Dedifferentiated amniotic fluid mesenchymal stem cell (primary cell): Measurements from ENCODE around the gene NPIPA8.
"Not testable (repeated sequence)": the region's sequence is repeated elsewhere in the genome, so short reads cannot be mapped to it uniquely, and the experiment has no call there.

Experiments used
- DNase-seq: peaks from one replicate; pipeline ENCODE4 v3.0.0-alpha.2; 2016; ENCODE audit errors: extremely low spot score

The NPIPA8 gene

GRCh38 chr16:18336636-18337035 is at the start of gene NPIPA8:
TSS of gene NPIPA8 (minus strand) at chr16:18336736. CDS start at chr16:18332662, 4,074 bp downstream.
- not testable (repeated sequence) for DNase-seq

DNA sequence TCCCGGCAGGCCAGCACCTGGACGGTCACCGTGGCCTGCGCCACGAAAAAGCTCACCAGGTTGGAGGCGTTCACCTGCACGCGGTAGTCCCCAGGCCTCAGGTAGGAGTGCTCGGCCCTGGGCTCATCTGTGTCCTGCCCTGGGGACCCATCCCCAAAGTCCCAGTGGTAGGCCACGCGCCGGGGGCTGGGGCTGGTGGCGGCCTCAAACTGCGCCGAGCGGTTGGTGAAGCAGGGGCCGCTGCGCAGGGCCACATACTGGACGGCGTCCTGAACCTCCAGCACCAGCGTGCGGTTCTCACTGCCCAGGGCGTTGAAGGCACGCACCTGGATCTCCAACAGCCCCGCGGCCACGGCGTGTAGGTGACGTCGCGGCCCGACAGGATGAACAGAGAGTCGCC is 48.7 kb upstream of the NPIPA8 start:
- DNase-seq, result not testable (repeated sequence)

- not testable (repeated sequence) for DNase-seq
Observed at GRCh38 chr16:18384869-18385268, 48.3 kb upstream of the NPIPA8 start.

GRCh38 chr16:18384098-18384636 is 47.6 kb upstream of the NPIPA8 start:
- DNase-seq, result not testable (repeated sequence)

- DNase-seq, result not testable (repeated sequence)
Observed at GRCh38 chr16:18382696-18383095, 46.2 kb upstream of the NPIPA8 start.

DNA sequence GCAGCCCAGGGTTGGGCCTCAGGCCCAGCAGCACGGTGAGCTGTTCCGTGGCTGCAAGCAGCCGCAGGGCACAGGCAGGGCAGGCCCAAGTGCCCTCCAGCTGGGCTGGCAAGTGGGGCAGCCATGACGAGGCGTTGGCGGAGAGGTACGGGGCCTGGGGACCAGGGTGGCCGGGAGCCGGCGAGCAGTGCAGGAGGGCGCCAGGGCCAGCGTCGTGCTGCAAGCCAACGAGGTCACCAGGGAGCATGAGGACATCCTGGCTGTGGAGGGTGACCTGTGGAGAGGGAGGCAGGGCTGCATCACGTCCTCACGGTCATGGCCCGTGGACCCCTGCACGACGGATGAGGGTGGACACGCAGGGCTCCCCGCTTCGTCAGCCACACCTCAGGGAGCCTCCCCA is 11.2 kb upstream of the NPIPA8 start:
- not testable (repeated sequence) for DNase-seq

DNA sequence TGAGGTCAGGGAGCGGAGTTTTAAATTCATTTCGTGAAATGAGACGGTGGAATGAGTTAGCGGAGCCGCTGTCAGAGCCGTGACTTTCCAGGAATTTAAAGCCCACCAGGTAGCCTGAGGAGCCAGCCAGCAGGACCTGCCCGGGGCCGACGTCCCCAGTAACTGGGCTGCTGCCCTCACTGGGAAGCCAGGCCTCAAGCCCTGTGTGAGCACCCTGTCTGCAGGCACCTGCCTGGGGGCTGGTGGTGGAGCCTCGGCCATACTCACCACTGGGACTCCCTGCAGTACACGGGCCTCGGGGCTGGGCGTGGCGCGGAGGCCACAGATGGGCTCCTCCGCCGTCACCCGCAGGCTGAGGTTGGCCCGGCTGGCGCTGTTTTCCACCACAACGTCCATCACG is 10.5 kb upstream of the NPIPA8 start:
- DNase-seq, result not testable (repeated sequence)

GRCh38 chr16:18344634-18345033 is 8.1 kb upstream of the NPIPA8 start:
- DNase-seq, result not testable (repeated sequence)

DNA sequence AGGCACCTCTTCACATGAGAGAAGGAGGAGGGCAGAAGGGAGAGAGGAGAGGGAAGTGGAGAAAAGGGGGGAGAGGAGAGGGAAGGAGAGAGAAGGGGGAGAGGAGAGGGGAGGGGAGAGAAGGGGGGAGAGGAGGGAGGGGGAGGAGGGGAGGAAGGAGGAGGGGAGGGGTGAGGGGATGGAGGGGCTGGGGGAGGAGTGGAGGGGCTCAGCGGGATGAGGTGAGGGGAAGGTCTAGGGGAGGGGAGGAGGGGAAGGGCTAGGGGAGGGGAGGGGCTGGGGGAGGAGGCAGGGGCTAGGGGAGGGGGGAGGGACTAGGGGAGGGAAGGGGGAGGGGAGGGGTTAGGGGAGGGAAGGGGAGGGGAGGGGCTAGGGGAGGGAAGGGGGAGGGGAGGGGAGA is 5.5 kb upstream of the NPIPA8 start:
- DNase-seq, result not testable (repeated sequence)

GRCh38 chr16:18341417-18341960 is 5.0 kb upstream of the NPIPA8 start:
- not testable (repeated sequence) for DNase-seq

GRCh38 chr16:18339210-18339609 is 2.7 kb upstream of the NPIPA8 start:
- not testable (repeated sequence) for DNase-seq

DNA sequence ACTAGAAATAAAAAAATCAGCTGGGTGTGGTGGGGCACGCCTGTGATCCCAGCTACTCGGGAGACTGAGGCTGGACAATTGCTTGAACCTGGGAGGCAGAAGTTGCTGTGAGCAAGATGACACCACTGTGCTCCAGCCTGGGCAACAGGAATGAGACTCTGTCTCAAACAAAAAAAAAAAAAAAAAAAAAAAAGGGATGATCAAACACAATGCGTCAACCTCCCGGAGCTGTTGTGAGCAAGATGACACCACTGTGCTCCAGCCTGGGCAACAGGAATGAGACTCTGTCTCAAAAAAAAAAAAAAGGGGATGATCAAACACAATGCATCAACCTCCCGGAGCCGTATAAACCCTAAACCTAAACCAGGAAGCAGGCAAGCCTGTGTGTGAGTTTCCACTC is 24.7 kb downstream of the NPIPA8 start:
- DNase-seq, result not testable (repeated sequence)

GRCh38 chr16:18309159-18309558 is 27.4 kb downstream of the NPIPA8 start:
- not testable (repeated sequence) for DNase-seq

DNA sequence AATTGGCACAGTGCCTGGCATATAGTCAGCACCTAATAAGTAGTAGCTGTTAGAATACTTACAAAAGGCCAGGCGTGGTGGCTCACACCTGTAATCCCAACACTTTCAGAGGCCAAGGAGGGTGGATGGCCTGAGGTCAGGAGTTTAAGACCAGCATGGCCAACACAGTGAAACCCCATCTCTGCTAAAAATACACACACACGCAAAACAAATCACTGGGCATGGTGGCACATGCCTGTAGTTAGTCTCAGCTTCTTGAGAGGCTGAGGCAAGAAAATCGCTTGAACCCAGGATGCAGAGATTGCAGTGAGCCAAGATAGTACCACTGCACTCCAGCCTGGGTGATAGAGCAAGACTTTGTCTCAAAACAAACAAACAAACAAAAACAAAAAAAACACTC is 29.3 kb downstream of the NPIPA8 start:
- not testable (repeated sequence) for DNase-seq

- not testable (repeated sequence) for DNase-seq
Observed at GRCh38 chr16:18306066-18306465, 30.5 kb downstream of the NPIPA8 start.

DNA sequence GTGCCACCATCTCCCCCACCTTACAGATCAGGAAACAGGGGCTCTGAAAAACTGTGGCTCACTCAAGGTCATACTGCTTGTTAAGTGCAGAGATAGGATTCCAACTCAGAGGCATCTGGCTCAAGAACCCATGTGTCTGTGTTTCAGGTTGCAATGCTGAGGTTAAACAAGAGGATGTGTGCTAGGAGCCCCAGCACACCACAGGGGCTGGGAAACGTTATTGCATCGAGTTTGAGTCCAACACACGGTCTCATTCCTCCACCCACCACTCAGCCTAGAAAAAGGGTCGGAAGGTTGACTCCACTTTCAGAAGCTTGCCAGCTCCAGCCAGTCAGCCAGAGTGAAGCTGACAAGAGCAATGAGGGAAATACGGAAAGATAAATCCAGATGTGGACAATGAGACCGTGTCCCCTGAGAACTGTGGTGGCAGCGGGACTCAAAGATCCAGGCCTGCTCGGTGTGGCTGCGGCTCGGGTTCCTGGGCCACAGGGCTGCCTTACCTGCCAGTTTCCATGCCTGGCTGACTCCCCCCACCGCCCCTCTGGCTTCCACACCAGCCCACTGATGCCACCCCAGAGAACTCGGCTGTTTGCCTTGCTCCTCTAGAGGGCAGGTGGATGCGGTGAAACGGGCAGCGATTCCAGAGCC is 33.4 kb downstream of the NPIPA8 start:
- DNase-seq, result not testable (repeated sequence)

DNA sequence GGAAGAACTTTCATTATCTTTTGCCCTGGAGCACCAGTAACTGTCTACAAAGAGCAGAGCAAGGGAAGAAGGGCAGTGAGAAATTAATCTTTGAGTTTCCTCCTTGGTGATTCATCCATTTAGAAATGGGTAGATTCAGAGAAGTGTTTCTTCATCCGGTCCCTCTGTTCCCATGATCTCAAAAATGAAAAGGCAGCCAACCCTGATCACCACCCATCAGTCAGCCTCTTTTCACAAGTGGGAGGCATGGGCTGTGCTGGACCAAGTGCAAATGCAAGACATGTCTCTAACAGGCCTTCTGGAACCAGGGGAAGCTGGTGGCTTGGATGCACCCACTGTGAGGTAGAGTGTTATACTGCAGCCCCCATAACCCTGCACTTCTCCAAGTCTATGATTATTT is 38.8 kb downstream of the NPIPA8 start:
- not testable (repeated sequence) for DNase-seq

- DNase-seq, result not testable (repeated sequence)
Observed at GRCh38 chr16:18296931-18297330, 39.6 kb downstream of the NPIPA8 start.

GRCh38 chr16:18294371-18294770 is 42.2 kb downstream of the NPIPA8 start:
- not testable (repeated sequence) for DNase-seq

DNA sequence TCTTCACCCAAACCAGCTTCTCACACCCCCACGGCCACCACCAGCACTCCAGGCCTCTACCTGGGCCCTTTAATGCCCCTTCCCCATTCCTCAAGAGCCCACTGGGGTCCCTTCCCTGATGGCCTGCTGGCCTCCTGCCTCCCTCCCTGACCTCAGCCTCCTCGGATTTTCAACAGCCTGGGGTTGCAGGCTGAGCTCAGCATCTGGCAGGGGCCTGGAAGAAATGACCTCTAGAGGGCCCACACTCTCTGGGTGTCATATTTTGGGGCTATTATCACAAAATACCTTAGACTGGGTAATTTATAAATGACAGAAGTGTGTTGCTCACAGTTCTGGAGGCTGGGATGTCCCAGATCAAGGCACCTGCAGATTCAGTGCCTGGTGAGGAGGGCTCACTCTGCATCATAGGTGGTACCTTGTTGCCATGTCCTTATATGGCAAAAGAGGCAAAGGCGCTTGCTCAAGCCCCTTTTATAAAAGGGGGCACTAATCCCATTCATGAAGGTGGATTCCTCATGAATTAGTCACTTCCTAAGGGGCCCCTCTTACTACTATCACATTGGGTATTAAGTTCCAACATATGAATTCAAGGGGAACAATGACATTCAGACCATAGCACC is 43.1 kb downstream of the NPIPA8 start:
- DNase-seq, result not testable (repeated sequence)

DNA sequence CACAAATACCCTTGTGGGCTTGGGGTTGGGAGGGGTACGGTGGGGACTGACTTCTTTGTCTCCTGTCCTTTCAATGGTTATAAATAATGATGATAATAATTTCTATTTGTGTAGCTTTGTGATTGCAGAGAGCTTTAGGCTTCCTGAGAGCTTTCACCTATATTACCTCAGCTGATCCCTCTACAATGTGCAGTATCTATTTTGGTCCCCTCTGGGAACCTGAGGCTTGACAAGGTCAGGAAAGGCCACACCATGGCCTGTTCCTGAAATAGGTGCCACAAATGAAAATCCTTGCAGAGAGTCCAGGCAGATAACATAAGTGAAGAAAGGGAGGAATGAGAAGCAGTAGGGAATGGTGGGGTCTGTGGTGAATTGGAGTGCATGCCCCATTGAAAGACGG is 45.6 kb downstream of the NPIPA8 start:
- DNase-seq, result not testable (repeated sequence)

DNA sequence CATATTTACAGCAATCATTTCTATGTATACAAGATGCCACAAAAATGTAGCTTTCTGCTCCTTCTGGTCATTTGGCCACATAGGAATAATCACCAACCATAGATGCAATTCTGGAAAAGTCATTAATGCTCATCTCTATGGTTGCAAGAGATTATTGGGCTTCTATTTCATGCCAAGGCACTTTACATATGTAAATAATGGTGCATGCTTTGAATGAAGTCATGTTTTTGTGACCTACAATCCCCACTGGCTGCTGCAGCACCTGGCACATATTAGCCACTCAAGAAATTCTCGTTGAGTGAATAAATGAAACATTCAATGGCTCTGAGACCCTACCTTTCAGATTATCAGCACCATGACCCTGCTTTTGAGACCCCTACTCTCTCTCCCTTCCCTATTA is 50.2 kb downstream of the NPIPA8 start:
- not testable (repeated sequence) for DNase-seq

- not testable (repeated sequence) for DNase-seq
Observed at GRCh38 chr16:18280319-18280718, 56.2 kb downstream of the NPIPA8 start.
